Colonic mucosa (tissue), 4 donors: Measurements from ENCODE around the gene CCDC136. TPM values are rescaled to one million over a fixed set of nuclear protein-coding genes. Genes with fewer than 3 reads are reported as not detected.

Source experiments
- DNase-seq: peaks from one replicate; pipeline ENCODE4 v3.0.0-alpha.2; 2020
- H3K27ac ChIP-seq: fragments of 200-600 bp; one replicate; pipeline ENCODE4 v1.8.0; 2021
- H3K27me3 ChIP-seq: fragments of 200-600 bp; one replicate; pipeline ENCODE4 v1.8.0; 2021
- H3K36me3 ChIP-seq: fragments of 200-600 bp; one replicate; pipeline ENCODE4 v1.8.0; 2021
- H3K4me1 ChIP-seq: fragments of 200-600 bp; one replicate; pipeline ENCODE4 v1.8.0; 2021; ENCODE audit warnings: mild to moderate bottlenecking
- H3K4me3 ChIP-seq: fragments of 200-600 bp; one replicate; pipeline ENCODE4 v1.8.0; 2021
- H3K9ac ChIP-seq, 2 donors: one replicate each; pipeline ENCODE4 v1.7.0; 2013; ENCODE audit warnings: control low read depth in 2 of 2, low read depth in 2 of 2, low read length in 2 of 2
- H3K9me3 ChIP-seq: fragments of 200-600 bp; one replicate; pipeline ENCODE4 v1.8.0; 2021
- intact Hi-C: fragments of 100-400 bp; cut with DNase I; formaldehyde crosslinking; loops from one replicate; pipeline ENCODE4 v1.14.1; 2022
- total RNA-seq, 2 donors: library from RNA; stranded (reverse); fragmentation: NEBNext Ultra II Directional in 1 of 2; extraction: Animal tissue kit (Norgen Biotek cat#: 25700) in 1 of 2; gene quantifications; one replicate each; pipeline ENCODE4 v1.2.1, GENCODE V29; 2021
- TF ChIP-seq, protein P1 (sequence below): fragments of 200-600 bp; IDR thresholded peaks from one replicate; pipeline ENCODE4 v1.8.0; 2022; ENCODE audit warnings: antibody characterized with exemption, mild to moderate bottlenecking
- donor health status: healthy.
- donor health status: DM: no; HTN: no; CAD: no.
- donor health status: DM: no; HTN: no; CAD: no.

CCDC136 gene
- total RNA-seq, 2 donors from 2014 or later, result 0.64 to 5.8 TPM

DNA sequence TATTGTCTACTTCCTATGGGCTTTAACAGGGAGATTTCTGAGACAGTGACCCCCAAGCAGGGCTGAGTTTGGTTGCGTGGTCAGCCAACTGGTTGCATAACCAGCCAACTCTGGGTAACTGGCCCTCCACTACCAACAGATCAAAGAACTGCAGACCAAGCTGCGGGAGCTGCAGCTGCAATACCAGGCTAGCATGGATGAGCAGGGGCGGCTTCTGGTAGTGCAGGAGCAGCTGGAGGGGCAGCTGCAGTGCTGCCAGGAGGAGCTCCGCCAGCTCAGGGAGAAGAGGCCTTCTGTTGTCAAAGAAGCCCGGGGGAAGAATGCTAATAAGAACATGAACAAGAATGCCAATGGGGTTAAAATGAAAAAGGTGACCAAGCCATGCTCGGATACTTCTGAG, 22.7 kb downstream of the CCDC136 start:
- Histone ChIP-seq H3K36me3 (no peaks in the 10 kb centered on the region), H3K4me3 (no peak overlapping the region), H3K9ac (no peak overlapping the region), H3K27me3 (no peaks in the 10 kb centered on the region), H3K4me1 (no peaks in the 10 kb centered on the region), H3K9me3 (no peaks in the 10 kb centered on the region), H3K27ac (no peak overlapping the region)
- DNase-seq, result no peak
- TF ChIP-seq, protein P1, sequence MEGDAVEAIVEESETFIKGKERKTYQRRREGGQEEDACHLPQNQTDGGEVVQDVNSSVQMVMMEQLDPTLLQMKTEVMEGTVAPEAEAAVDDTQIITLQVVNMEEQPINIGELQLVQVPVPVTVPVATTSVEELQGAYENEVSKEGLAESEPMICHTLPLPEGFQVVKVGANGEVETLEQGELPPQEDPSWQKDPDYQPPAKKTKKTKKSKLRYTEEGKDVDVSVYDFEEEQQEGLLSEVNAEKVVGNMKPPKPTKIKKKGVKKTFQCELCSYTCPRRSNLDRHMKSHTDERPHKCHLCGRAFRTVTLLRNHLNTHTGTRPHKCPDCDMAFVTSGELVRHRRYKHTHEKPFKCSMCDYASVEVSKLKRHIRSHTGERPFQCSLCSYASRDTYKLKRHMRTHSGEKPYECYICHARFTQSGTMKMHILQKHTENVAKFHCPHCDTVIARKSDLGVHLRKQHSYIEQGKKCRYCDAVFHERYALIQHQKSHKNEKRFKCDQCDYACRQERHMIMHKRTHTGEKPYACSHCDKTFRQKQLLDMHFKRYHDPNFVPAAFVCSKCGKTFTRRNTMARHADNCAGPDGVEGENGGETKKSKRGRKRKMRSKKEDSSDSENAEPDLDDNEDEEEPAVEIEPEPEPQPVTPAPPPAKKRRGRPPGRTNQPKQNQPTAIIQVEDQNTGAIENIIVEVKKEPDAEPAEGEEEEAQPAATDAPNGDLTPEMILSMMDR, result no peak
- intact Hi-C loops, result no loop called here

DNA sequence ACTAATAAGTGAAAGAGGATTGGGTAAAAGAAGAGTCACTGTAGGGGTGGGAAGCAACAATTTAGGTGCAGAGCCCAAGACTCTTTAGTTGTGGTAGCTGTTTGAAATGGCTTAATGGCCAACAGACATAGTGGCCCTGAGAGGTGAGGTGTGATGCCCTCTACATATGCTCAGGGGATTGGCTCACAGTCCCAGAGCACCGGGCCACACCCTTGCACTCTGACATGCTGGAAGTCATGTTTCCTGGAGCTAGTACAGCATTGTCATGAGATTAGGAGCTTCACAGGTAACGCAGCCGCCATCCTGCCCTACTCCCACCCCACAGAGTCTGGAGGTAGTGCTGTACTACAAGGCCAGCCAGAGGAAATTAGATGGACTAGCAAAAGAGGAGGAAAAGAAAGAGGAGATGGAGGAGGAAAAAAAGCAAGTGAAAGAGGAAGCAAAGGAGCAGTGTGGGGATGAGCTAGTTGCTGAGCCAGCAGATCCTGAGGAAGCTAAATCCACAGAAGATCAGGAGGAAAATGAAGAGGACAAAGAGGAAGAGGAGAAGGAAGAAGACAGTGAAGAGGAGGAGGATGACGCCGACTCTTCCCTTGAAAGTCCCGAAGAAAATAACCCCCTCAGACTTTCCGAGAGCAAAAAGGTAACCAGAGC, 23.6 kb downstream of the CCDC136 start:
- no peaks in the 10 kb centered on the region for H3K4me1 ChIP-seq
- H3K4me3 ChIP-seq, result no peak overlapping the region
- TF ChIP-seq, protein P1, result no peak
- H3K9me3 ChIP-seq, result no peaks in the 10 kb centered on the region
- no peaks in the 10 kb centered on the region for H3K36me3 ChIP-seq
- H3K9ac ChIP-seq, result no peak overlapping the region
- no peak overlapping the region for H3K27ac ChIP-seq
- intact Hi-C loops, result no loop called here
- DNase-seq, result no peak
- H3K27me3 ChIP-seq, result peaks cover 3% of the 10 kb centered on the region

- no peak overlapping the region for H3K27ac ChIP-seq
- TF ChIP-seq, protein P1, result no peak
- no peaks in the 10 kb centered on the region for H3K36me3 ChIP-seq
Observed at GRCh38 chr7:128818694-128819093, 26.9 kb downstream of the CCDC136 start.

DNA sequence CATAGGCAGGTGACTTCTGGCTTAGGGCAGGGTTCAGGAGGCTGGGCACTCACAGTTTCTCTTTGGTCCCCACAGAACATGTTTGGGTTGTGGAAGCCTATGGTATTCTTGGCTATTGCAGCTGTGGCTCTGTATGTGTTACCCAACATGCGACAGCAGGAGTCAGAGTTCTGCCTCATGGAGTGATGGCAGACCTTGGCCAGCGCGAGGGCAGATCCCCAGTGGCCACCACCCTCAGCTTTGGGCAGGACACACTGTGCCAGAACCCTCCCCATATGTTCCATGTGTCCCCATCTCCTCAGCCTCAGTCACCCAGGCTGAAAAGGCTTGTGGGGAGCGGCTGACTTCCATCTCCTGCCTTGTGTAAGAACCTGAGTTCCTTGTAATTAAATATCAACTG, 30.0 kb downstream of the CCDC136 start:
- H3K9me3 ChIP-seq, result no peaks in the 10 kb centered on the region
- H3K4me1 ChIP-seq, result no peaks in the 10 kb centered on the region
- H3K4me3 ChIP-seq, result no peak overlapping the region
- H3K36me3 ChIP-seq, result no peaks in the 10 kb centered on the region
- no peak overlapping the region for H3K9ac ChIP-seq
- no peak overlapping the region for H3K27ac ChIP-seq
- H3K27me3 ChIP-seq, result peaks cover 5% of the 10 kb centered on the region
- TF ChIP-seq, protein P1, result no peak
- intact Hi-C loops, result no loop called here
- DNase-seq, result no peak

More at GRCh38 chr7:128818694-128819093, 26.9 kb downstream of the CCDC136 start:
- Histone ChIP-seq H3K4me3 (no peak overlapping the region), H3K27me3 (peaks cover 5% of the 10 kb centered on the region), H3K9ac (no peak overlapping the region), H3K9me3 (no peaks in the 10 kb centered on the region), H3K4me1 (no peaks in the 10 kb centered on the region)
- intact Hi-C loops, result no loop called here
- DNase-seq, result no peak

DNA sequence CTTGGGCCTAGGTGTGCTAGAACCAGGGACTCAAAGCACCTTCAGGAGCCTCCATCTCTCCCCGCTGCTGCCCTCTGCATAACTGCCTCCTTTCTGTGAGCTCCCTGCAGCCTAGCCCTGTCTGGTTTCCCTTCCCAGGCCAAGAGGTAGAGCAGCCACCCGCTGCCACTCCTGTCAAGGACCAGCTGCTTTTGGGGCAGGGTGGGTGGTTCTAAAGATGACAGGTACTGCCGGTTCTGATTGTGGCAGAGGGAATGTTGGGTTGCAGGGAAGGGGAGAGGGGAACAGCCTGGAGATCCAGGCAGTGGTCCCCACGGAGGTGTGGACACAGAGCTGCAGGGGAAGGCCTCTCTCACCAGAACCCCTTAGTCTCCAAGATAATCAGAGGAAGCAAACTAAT, 34.7 kb downstream of the CCDC136 start:
- peaks cover 22% of the 10 kb centered on the region for H3K27me3 ChIP-seq
- no peak for DNase-seq
- H3K9ac ChIP-seq, result no peak overlapping the region
- H3K27ac ChIP-seq, result no peak overlapping the region
- H3K36me3 ChIP-seq, result no peaks in the 10 kb centered on the region
- no peaks in the 10 kb centered on the region for H3K9me3 ChIP-seq
- no peaks in the 10 kb centered on the region for H3K4me1 ChIP-seq
- no peak overlapping the region for H3K4me3 ChIP-seq
- intact Hi-C loops, result no loop called here
- TF ChIP-seq, protein P1, result no peak
